GM18499 (cell line): ENCODE data around the gene ENDOV.

Experiments used
- ATAC-seq: cut with Tn5 transposase; IDR thresholded peaks from one replicate; pipeline ENCODE4 v1.9.1; 2021; ENCODE audit warnings: moderate number of reproducible peaks; ENCODE audit not compliant: insufficient read depth, unreplicated experiment

Gene ENDOV

GRCh38 chr17:80477647-80478478 lies 62.9 kb downstream of the ENDOV start:
- ATAC-seq, result no peak

GRCh38 chr17:80478487-80479245 lies 63.7 kb downstream of the ENDOV start:
- ATAC-seq, result no peak

- ATAC-seq, result no peak
Measured at GRCh38 chr17:80479246-80479566, 64.2 kb downstream of the ENDOV start.

- ATAC-seq, result no peak
Measured at GRCh38 chr17:80480248-80480647, 65.3 kb downstream of the ENDOV start.

- ATAC-seq, result no peak
Measured at GRCh38 chr17:80481284-80482057, 66.5 kb downstream of the ENDOV start.

- ATAC-seq, result no peak
Measured at GRCh38 chr17:80482058-80482318, 67.0 kb downstream of the ENDOV start.

- ATAC-seq, result no peak
Measured at GRCh38 chr17:80482555-80483308, 67.8 kb downstream of the ENDOV start.

- ATAC-seq, result no peak
Measured at GRCh38 chr17:80485846-80486245, 70.9 kb downstream of the ENDOV start.

GRCh38 chr17:80486692-80487091 lies 71.7 kb downstream of the ENDOV start:
- no peak for ATAC-seq

GRCh38 chr17:80487511-80487910 lies 72.5 kb downstream of the ENDOV start:
- ATAC-seq, result no peak
